ENCODE results near the gene ATP6AP1. TPM values are rescaled to one million over a fixed set of nuclear protein-coding genes. Genes with fewer than 3 reads are reported as not detected.

The ATP6AP1 gene
- polyA plus RNA-seq, 2 donors: 40.3 to 65.8 TPM

DNA sequence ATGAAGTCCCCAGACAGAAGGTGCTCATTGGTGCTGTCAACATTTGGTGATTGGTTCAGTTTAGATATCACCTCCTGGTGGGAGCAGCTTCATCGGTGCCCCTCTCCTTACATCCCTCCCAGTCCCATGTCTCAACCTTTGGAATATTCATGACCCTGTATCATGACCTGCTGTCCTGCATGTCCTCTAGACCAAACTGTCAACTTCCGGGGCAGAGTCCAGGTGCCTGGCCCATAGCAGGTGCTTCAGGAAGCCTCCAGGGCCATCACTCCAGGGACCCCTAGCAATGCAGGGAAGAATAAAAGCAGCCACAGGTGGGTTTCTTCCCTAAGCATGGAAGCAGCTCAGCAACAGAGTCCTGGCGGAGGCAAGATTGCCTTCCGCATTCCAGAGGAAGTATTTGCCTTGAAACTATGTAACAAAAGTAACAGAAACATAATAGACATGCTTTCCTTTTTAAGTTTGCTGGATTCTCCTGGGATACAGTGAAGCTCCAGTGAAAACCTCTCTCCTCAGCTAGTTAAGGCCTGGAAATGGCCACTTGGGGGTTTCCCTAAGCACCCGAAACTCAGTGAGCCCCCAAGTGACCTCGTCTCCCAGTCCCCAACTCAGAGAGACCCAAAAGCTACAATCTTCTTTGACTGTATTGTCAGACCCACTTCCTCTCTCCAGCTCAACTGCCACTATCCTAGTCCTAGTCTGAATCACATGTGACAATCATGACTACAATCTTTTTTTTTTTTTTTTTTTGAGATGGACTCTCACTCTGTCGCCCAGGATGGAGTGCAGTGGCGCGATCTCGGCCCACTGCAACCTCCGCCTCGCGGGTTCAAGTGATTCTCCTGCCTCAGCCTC lies 1.3 kb upstream of the ATP6AP1 start:
- H3K4me3 ChIP-seq (ENCODE audit: low read depth in 1 of 2, low read length in 2 of 2): no peak overlapping the region
- H3K27me3 ChIP-seq (ENCODE audit: control insufficient read depth in 1 of 2, insufficient read depth in 2 of 2, low read length in 2 of 2): no peaks in the 10 kb centered on the region
- no peak overlapping the region for H3K27ac ChIP-seq (ENCODE audit: low read depth in 2 of 2, low read length in 1 of 2)
- no peaks in the 10 kb centered on the region for H3K9me3 ChIP-seq (ENCODE audit: control insufficient read depth in 2 of 2, insufficient read depth in 1 of 2, low read depth in 1 of 2, low read length in 1 of 2)
- 86% methylated on average over 13 of the region's 13 CpGs for WGBS, 2 donors
- no peaks in the 10 kb centered on the region for H3K4me1 ChIP-seq (ENCODE audit: control insufficient read depth in 2 of 2, insufficient read depth in 2 of 2, low read length in 1 of 2)
- H3K36me3 ChIP-seq (ENCODE audit: control insufficient read depth in 2 of 2, insufficient read depth in 2 of 2, low read length in 1 of 2): peaks cover 0 to 1% of the 10 kb centered on the region in 2 donors

DNA sequence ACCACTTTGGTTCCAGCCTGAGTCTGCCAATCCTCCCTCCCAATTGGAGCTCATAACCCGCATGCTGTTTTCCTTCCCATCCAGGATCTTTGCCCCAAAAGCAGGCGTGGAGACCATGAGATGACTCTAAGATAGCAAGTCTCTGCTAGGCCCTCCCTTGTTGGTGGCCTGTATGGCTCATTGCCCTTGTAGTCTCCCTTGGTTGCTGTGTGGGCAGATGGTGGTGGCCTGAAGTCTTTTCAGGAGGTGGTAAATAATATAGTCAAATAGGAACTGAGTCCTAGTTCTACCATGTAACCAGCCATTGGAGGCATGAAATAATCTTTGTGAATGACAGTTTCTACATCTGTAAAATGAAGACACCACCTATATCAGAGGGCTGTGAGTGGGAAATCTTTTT lies 1.2 kb downstream of the ATP6AP1 start:
- WGBS, 2 donors: 81 to 85% methylated on average over 2 of the region's 2 CpGs
- H3K9me3 ChIP-seq (ENCODE audit: control insufficient read depth in 2 of 2, insufficient read depth in 1 of 2, low read depth in 1 of 2, low read length in 1 of 2): no peaks in the 10 kb centered on the region
- H3K4me3 ChIP-seq (ENCODE audit: low read depth in 1 of 2, low read length in 2 of 2): peak overlapping the region in 1 of 2 donors; percentile 51
- no peaks in the 10 kb centered on the region for H3K27me3 ChIP-seq (ENCODE audit: control insufficient read depth in 1 of 2, insufficient read depth in 2 of 2, low read length in 2 of 2)
- no peak overlapping the region for H3K27ac ChIP-seq (ENCODE audit: low read depth in 2 of 2, low read length in 1 of 2)
- peaks cover 0 to 20% of the 10 kb centered on the region in 2 donors for H3K36me3 ChIP-seq (ENCODE audit: control insufficient read depth in 2 of 2, insufficient read depth in 2 of 2, low read length in 1 of 2)
- H3K4me1 ChIP-seq (ENCODE audit: control insufficient read depth in 2 of 2, insufficient read depth in 2 of 2, low read length in 1 of 2): no peaks in the 10 kb centered on the region

DNA sequence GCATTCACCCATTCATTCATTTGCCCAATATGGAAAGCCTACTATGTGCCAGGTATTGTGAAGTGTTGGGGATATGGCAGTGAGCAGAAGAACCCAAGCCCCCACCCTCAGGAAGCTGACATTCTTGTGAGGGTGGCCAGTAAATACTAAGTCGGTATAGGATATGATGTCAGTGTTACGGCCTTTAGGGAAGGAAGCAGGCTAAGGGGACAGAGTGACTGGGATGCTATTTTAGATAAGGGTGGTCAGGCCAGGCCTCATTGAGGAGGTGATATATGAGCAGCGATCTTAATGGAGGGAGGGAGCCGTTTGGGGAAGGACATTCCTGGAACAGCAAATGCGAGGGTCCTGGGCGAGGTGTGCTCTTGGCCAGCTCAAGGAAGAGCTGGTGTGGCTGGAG lies 2.0 kb downstream of the ATP6AP1 start:
- Histone ChIP-seq H3K4me3 (ENCODE audit: low read depth in 1 of 2, low read length in 2 of 2) (no peak overlapping the region), H3K27me3 (ENCODE audit: control insufficient read depth in 1 of 2, insufficient read depth in 2 of 2, low read length in 2 of 2) (no peaks in the 10 kb centered on the region), H3K36me3 (ENCODE audit: control insufficient read depth in 2 of 2, insufficient read depth in 2 of 2, low read length in 1 of 2) (peaks cover 0 to 26% of the 10 kb centered on the region in 2 donors), H3K27ac (ENCODE audit: low read depth in 2 of 2, low read length in 1 of 2) (peak overlapping the region in 1 of 2 donors; percentile 6), H3K9me3 (ENCODE audit: control insufficient read depth in 2 of 2, insufficient read depth in 1 of 2, low read depth in 1 of 2, low read length in 1 of 2) (no peaks in the 10 kb centered on the region), H3K4me1 (ENCODE audit: control insufficient read depth in 2 of 2, insufficient read depth in 2 of 2, low read length in 1 of 2) (no peaks in the 10 kb centered on the region)
- 69 to 80% methylated on average over 6 of the region's 6 CpGs for WGBS, 2 donors

DNA sequence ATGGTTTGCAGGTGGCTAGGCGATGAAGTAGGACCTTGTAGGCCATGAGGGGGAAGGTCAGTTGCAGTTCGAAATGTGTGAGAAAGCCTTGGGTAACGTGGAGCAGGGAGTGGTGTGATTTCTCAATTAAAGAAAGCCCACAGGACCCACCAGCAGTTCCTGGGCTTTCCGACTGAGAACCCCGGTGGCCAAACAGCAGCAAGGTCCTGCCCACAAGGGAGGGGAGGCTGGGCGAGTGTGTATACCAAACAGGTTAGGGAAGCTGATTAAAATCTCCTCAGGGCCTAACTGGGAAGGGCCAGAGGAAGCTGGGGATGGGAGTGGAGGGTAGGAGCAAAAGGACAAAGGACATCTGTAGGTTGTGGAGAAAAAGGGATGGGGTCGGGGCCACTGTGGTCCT lies 2.4 kb downstream of the ATP6AP1 start:
- peaks cover 0 to 28% of the 10 kb centered on the region in 2 donors for H3K36me3 ChIP-seq (ENCODE audit: control insufficient read depth in 2 of 2, insufficient read depth in 2 of 2, low read length in 1 of 2)
- H3K27me3 ChIP-seq (ENCODE audit: control insufficient read depth in 1 of 2, insufficient read depth in 2 of 2, low read length in 2 of 2): no peaks in the 10 kb centered on the region
- 68 to 77% methylated on average over 7 of the region's 7 CpGs for WGBS, 2 donors
- no peak overlapping the region for H3K4me3 ChIP-seq (ENCODE audit: low read depth in 1 of 2, low read length in 2 of 2)
- H3K27ac ChIP-seq (ENCODE audit: low read depth in 2 of 2, low read length in 1 of 2): peak overlapping the region in 1 of 2 donors; percentile 6
- no peaks in the 10 kb centered on the region for H3K9me3 ChIP-seq (ENCODE audit: control insufficient read depth in 2 of 2, insufficient read depth in 1 of 2, low read depth in 1 of 2, low read length in 1 of 2)
- no peaks in the 10 kb centered on the region for H3K4me1 ChIP-seq (ENCODE audit: control insufficient read depth in 2 of 2, insufficient read depth in 2 of 2, low read length in 1 of 2)

GRCh38 chrX:154431341-154431740 lies 2.9 kb downstream of the ATP6AP1 start:
- H3K4me1 ChIP-seq (ENCODE audit: control insufficient read depth in 2 of 2, insufficient read depth in 2 of 2, low read length in 1 of 2): no peaks in the 10 kb centered on the region
- H3K36me3 ChIP-seq (ENCODE audit: control insufficient read depth in 2 of 2, insufficient read depth in 2 of 2, low read length in 1 of 2): peaks cover 0 to 28% of the 10 kb centered on the region in 2 donors
- H3K27ac ChIP-seq (ENCODE audit: low read depth in 2 of 2, low read length in 1 of 2): no peak overlapping the region
- H3K27me3 ChIP-seq (ENCODE audit: control insufficient read depth in 1 of 2, insufficient read depth in 2 of 2, low read length in 2 of 2): no peaks in the 10 kb centered on the region
- 77 to 84% methylated on average over 3 to 5 of the region's 5 CpGs for WGBS, 2 donors
- H3K4me3 ChIP-seq (ENCODE audit: low read depth in 1 of 2, low read length in 2 of 2): no peak overlapping the region
- H3K9me3 ChIP-seq (ENCODE audit: control insufficient read depth in 2 of 2, insufficient read depth in 1 of 2, low read depth in 1 of 2, low read length in 1 of 2): no peaks in the 10 kb centered on the region

DNA sequence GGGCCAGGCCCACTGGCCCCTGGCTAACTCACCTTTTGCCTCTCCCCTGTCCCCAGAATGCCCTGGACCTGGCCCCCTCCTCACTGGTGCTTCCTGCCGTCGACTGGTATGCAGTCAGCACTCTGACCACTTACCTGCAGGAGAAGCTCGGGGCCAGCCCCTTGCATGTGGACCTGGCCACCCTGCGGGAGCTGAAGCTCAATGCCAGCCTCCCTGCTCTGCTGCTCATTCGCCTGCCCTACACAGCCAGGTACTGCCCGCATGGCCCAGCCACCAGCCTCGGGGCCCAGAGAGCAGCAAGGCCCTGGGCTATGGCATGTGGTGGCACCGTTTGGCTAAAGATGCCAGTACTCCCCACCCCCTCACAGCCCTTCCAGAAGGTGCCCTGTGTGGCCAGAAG lies 3.7 kb downstream of the ATP6AP1 start:
- no peaks in the 10 kb centered on the region for H3K27me3 ChIP-seq (ENCODE audit: control insufficient read depth in 1 of 2, insufficient read depth in 2 of 2, low read length in 2 of 2)
- no peak overlapping the region for H3K27ac ChIP-seq (ENCODE audit: low read depth in 2 of 2, low read length in 1 of 2)
- H3K36me3 ChIP-seq (ENCODE audit: control insufficient read depth in 2 of 2, insufficient read depth in 2 of 2, low read length in 1 of 2): peaks cover 0 to 28% of the 10 kb centered on the region in 2 donors
- 89 to 90% methylated on average over 8 of the region's 8 CpGs for WGBS, 2 donors
- H3K4me3 ChIP-seq (ENCODE audit: low read depth in 1 of 2, low read length in 2 of 2): no peak overlapping the region
- H3K9me3 ChIP-seq (ENCODE audit: control insufficient read depth in 2 of 2, insufficient read depth in 1 of 2, low read depth in 1 of 2, low read length in 1 of 2): no peaks in the 10 kb centered on the region
- H3K4me1 ChIP-seq (ENCODE audit: control insufficient read depth in 2 of 2, insufficient read depth in 2 of 2, low read length in 1 of 2): no peaks in the 10 kb centered on the region

GRCh38 chrX:154433605-154434004 lies 5.1 kb downstream of the ATP6AP1 start:
- 85 to 91% methylated on average over 7 of the region's 7 CpGs for WGBS, 2 donors
- Histone ChIP-seq H3K9me3 (ENCODE audit: control insufficient read depth in 2 of 2, insufficient read depth in 1 of 2, low read depth in 1 of 2, low read length in 1 of 2) (no peaks in the 10 kb centered on the region), H3K4me3 (ENCODE audit: low read depth in 1 of 2, low read length in 2 of 2) (no peak overlapping the region), H3K36me3 (ENCODE audit: control insufficient read depth in 2 of 2, insufficient read depth in 2 of 2, low read length in 1 of 2) (peaks cover 0 to 29% of the 10 kb centered on the region in 2 donors), H3K27ac (ENCODE audit: low read depth in 2 of 2, low read length in 1 of 2) (no peak overlapping the region), H3K4me1 (ENCODE audit: control insufficient read depth in 2 of 2, insufficient read depth in 2 of 2, low read length in 1 of 2) (peaks cover 0 to 2% of the 10 kb centered on the region in 2 donors), H3K27me3 (ENCODE audit: control insufficient read depth in 1 of 2, insufficient read depth in 2 of 2, low read length in 2 of 2) (no peaks in the 10 kb centered on the region)

- peaks cover 0 to 2% of the 10 kb centered on the region in 2 donors for H3K4me1 ChIP-seq (ENCODE audit: control insufficient read depth in 2 of 2, insufficient read depth in 2 of 2, low read length in 1 of 2)
- H3K27ac ChIP-seq (ENCODE audit: low read depth in 2 of 2, low read length in 1 of 2): no peak overlapping the region
- H3K4me3 ChIP-seq (ENCODE audit: low read depth in 1 of 2, low read length in 2 of 2): no peak overlapping the region
- H3K27me3 ChIP-seq (ENCODE audit: control insufficient read depth in 1 of 2, insufficient read depth in 2 of 2, low read length in 2 of 2): no peaks in the 10 kb centered on the region
- H3K36me3 ChIP-seq (ENCODE audit: control insufficient read depth in 2 of 2, insufficient read depth in 2 of 2, low read length in 1 of 2): peaks cover 0 to 32% of the 10 kb centered on the region in 2 donors
- WGBS, 2 donors: 76 to 93% methylated on average over 7 of the region's 7 CpGs
- no peaks in the 10 kb centered on the region for H3K9me3 ChIP-seq (ENCODE audit: control insufficient read depth in 2 of 2, insufficient read depth in 1 of 2, low read depth in 1 of 2, low read length in 1 of 2)
Observed at GRCh38 chrX:154434394-154435168, 6.1 kb downstream of the ATP6AP1 start.

DNA sequence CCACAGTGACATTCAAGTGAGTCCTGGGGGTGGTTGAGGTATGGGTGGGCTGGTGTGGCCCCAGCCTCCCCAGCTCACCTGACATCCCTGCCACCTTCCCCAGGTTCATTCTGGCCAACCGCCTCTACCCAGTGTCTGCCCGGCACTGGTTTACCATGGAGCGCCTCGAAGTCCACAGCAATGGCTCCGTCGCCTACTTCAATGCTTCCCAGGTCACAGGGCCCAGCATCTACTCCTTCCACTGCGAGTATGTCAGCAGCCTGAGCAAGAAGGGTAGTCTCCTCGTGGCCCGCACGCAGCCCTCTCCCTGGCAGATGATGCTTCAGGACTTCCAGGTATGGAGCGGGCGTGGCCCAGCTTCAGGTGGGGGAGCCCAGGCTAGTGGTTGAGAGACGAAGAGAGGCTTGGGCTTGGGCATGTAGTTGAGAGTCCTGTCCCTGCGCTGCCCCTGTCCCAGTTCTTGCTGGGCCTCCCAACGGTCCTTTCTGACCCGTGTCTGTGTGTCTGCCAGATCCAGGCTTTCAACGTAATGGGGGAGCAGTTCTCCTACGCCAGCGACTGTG lies 6.8 kb downstream of the ATP6AP1 start:
- Histone ChIP-seq H3K36me3 (ENCODE audit: control insufficient read depth in 2 of 2, insufficient read depth in 2 of 2, low read length in 1 of 2) (peaks cover 0 to 32% of the 10 kb centered on the region in 2 donors), H3K4me1 (ENCODE audit: control insufficient read depth in 2 of 2, insufficient read depth in 2 of 2, low read length in 1 of 2) (peaks cover 0 to 2% of the 10 kb centered on the region in 2 donors), H3K9me3 (ENCODE audit: control insufficient read depth in 2 of 2, insufficient read depth in 1 of 2, low read depth in 1 of 2, low read length in 1 of 2) (no peaks in the 10 kb centered on the region), H3K27me3 (ENCODE audit: control insufficient read depth in 1 of 2, insufficient read depth in 2 of 2, low read length in 2 of 2) (no peaks in the 10 kb centered on the region), H3K4me3 (ENCODE audit: low read depth in 1 of 2, low read length in 2 of 2) (no peak overlapping the region), H3K27ac (ENCODE audit: low read depth in 2 of 2, low read length in 1 of 2) (no peak overlapping the region)
- whole genome bisulfite sequencing, 2 donors: 92% methylated on average over 16 to 19 of the region's 19 CpGs
